ENCODE data around the gene AKR1D1.
A peak's percentile ranks its signal among the peaks of the same experiment; 100 is the strongest.

Gene AKR1D1

DNA sequence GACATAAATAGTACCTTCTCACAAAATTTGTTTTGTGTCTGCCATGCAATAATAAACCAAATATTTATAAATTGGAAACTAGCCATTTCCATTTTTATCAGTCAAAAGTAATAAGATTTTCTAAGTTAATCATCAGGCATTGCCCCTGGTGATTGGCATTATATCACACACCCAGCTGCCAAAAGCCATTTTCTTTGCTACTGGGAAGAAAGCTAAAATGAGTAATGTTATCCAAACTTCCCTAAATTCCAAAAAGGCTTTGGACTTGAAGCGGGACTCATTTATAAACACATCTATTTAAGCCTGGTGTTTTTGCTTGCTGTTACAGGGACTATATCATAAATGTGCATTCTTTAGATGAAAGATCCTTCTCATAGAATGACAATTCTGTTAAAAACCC lies 86.0 kb downstream of the AKR1D1 start:
- Histone ChIP-seq H3K79me2 (no peaks in the 10 kb centered on the region), H3K4me2 (ENCODE audit: low read length) (no peak overlapping the region), H3K4me1 (no peaks in the 10 kb centered on the region), H3K36me3 (ENCODE audit: control insufficient read depth, insufficient read depth, low read length) (no peaks in the 10 kb centered on the region), H3K27me3 (ENCODE audit: control insufficient read depth, insufficient read depth, low read length) (no peaks in the 10 kb centered on the region), H3K4me3 (ENCODE audit: low read depth, low read length) (no peak overlapping the region), H3K27ac (no peak overlapping the region), H3K9me3 (ENCODE audit: control insufficient read depth, low read length) (no peaks in the 10 kb centered on the region), H3K9ac (no peak overlapping the region), H2AFZ (peak overlapping the region; percentile 73)
- TF ChIP-seq, protein P1, sequence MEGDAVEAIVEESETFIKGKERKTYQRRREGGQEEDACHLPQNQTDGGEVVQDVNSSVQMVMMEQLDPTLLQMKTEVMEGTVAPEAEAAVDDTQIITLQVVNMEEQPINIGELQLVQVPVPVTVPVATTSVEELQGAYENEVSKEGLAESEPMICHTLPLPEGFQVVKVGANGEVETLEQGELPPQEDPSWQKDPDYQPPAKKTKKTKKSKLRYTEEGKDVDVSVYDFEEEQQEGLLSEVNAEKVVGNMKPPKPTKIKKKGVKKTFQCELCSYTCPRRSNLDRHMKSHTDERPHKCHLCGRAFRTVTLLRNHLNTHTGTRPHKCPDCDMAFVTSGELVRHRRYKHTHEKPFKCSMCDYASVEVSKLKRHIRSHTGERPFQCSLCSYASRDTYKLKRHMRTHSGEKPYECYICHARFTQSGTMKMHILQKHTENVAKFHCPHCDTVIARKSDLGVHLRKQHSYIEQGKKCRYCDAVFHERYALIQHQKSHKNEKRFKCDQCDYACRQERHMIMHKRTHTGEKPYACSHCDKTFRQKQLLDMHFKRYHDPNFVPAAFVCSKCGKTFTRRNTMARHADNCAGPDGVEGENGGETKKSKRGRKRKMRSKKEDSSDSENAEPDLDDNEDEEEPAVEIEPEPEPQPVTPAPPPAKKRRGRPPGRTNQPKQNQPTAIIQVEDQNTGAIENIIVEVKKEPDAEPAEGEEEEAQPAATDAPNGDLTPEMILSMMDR (IDR thresholded peaks at IDR 0.05) = no peak

DNA sequence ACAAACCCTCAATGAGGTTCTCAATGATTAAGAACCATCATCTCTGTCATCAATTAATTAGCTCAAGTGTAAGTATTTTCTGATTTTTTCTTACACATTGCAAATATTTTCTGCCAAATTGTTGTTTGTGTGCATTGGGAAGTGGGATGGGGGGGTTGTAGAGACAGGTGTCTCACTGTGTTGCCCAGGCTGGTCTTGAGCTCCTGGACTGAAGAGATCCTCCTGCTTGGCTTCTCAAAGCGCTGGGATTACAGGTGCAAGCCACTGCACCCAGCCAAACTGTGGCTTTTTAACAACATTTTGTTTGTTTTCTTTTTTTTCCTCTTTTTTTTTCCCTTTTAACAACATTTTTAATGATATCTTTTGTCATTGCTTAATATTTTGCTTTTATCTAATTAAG lies 87.5 kb downstream of the AKR1D1 start:
- TF ChIP-seq, protein P1 (IDR thresholded peaks at IDR 0.05) = no peak
- H3K9me3 ChIP-seq (ENCODE audit: control insufficient read depth, low read length) = no peaks in the 10 kb centered on the region

DNA sequence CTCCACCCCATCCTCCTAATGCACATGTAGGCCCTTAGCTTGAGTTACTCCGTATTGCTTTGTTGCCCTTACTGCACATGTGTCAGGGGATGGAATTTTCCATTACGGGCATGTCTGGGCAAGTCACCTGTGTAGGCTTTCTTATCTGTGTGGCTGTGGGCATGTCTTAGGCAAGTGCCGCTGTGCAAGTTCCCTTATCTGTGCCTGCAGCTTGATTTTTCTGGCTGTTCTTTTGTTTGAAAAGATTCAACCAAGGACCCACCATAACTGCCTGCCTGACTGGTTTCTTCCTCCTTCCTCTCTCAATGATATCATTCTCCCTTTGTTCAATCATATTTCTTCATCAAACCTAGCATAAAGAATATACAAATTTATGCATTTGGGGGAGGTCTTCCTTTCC lies 88.5 kb downstream of the AKR1D1 start:
- Histone ChIP-seq H3K9me3 (ENCODE audit: control insufficient read depth, low read length) (no peaks in the 10 kb centered on the region), H3K4me2 (ENCODE audit: low read length) (no peak overlapping the region), H3K4me3 (ENCODE audit: low read depth, low read length) (no peak overlapping the region), H3K27me3 (ENCODE audit: control insufficient read depth, insufficient read depth, low read length) (no peaks in the 10 kb centered on the region), H3K79me2 (no peaks in the 10 kb centered on the region), H3K36me3 (ENCODE audit: control insufficient read depth, insufficient read depth, low read length) (no peaks in the 10 kb centered on the region), H3K4me1 (no peaks in the 10 kb centered on the region), H3K9ac (no peak overlapping the region), H3K27ac (no peak overlapping the region), H2AFZ (no peak overlapping the region)
- TF ChIP-seq, protein P1 (IDR thresholded peaks at IDR 0.05) = no peak

More for the DNA sequence above, 87.5 kb downstream of the AKR1D1 start:
- no peak overlapping the region for H2AFZ ChIP-seq
- no peak overlapping the region for H3K9ac ChIP-seq
- H3K27me3 ChIP-seq (ENCODE audit: control insufficient read depth, insufficient read depth, low read length) = no peaks in the 10 kb centered on the region
- H3K36me3 ChIP-seq (ENCODE audit: control insufficient read depth, insufficient read depth, low read length) = no peaks in the 10 kb centered on the region
- no peak overlapping the region for H3K4me2 ChIP-seq (ENCODE audit: low read length)
- H3K79me2 ChIP-seq = no peaks in the 10 kb centered on the region
- H3K27ac ChIP-seq = no peak overlapping the region
- H3K4me3 ChIP-seq (ENCODE audit: low read depth, low read length) = no peak overlapping the region
- no peaks in the 10 kb centered on the region for H3K4me1 ChIP-seq

DNA sequence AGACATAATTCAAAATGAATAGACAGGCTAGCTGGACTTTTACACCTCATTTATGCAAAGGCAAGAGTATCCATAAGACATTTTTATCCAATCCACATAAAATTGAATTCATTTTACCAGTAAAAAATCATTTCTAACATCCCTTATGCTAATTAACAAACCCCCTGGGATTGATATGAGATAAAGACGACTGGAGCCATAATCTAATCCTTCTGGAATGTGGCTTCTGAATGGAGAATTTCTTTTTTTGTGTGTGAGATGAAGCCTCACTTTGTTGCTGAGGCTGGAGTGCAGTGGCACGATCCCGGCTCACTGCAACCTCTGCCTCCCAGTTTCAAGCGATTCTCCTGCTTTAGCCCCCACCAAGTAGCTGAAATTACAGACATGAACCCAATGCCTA lies 90.4 kb downstream of the AKR1D1 start:
- Histone ChIP-seq H3K36me3 (ENCODE audit: control insufficient read depth, insufficient read depth, low read length) (no peaks in the 10 kb centered on the region), H3K9me3 (ENCODE audit: control insufficient read depth, low read length) (no peaks in the 10 kb centered on the region), H3K9ac (no peak overlapping the region), H3K79me2 (no peaks in the 10 kb centered on the region), H3K4me1 (no peaks in the 10 kb centered on the region), H3K4me2 (ENCODE audit: low read length) (no peak overlapping the region), H3K27me3 (ENCODE audit: control insufficient read depth, insufficient read depth, low read length) (no peaks in the 10 kb centered on the region), H3K4me3 (ENCODE audit: low read depth, low read length) (no peak overlapping the region), H3K27ac (no peak overlapping the region), H2AFZ (no peak overlapping the region)
- TF ChIP-seq, protein P1 (IDR thresholded peaks at IDR 0.05) = no peak

DNA sequence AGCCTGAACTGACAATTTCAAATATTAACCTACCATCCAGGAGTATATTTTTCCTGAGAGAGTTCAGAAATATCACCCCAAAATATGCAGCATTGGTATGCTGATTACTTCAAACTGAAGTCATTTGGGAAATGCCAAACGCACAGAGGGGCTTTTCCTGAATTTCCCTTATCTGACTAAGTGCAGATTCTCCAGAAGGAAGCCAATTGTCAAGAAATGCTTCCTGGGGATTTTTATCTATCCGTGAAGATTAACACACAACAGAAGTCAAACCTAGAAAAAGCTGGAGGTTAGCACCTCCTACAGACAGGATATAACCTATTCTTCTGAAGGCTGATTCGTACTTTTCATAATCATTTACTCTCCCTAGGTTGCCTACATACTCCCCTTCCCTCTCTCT lies 91.0 kb downstream of the AKR1D1 start:
- H3K36me3 ChIP-seq (ENCODE audit: control insufficient read depth, insufficient read depth, low read length) = no peaks in the 10 kb centered on the region
- H3K79me2 ChIP-seq = no peaks in the 10 kb centered on the region
- no peak overlapping the region for H3K9ac ChIP-seq
- no peak overlapping the region for H3K27ac ChIP-seq
- TF ChIP-seq, protein P1 (IDR thresholded peaks at IDR 0.05) = no peak
- no peak overlapping the region for H2AFZ ChIP-seq
- H3K4me1 ChIP-seq = no peaks in the 10 kb centered on the region
- H3K4me2 ChIP-seq (ENCODE audit: low read length) = no peak overlapping the region
- H3K4me3 ChIP-seq (ENCODE audit: low read depth, low read length) = no peak overlapping the region
- no peaks in the 10 kb centered on the region for H3K9me3 ChIP-seq (ENCODE audit: control insufficient read depth, low read length)
- no peaks in the 10 kb centered on the region for H3K27me3 ChIP-seq (ENCODE audit: control insufficient read depth, insufficient read depth, low read length)
